Type B pancreatic cell (in vitro differentiated cells): ENCODE measurements around the gene NOCT. TPM values are rescaled to one million over a fixed set of nuclear protein-coding genes. Genes with fewer than 3 reads are reported as not detected.
"Not testable (repeated sequence)": the region's sequence is repeated elsewhere in the genome, so short reads cannot be mapped to it uniquely, and the experiment has no call there.

Experiments
- DNase-seq: peaks from one replicate; pipeline ENCODE4 v3.0.0; 2021; ENCODE audit warnings: mixed read lengths; ENCODE audit not compliant: unreplicated experiment; ENCODE audit errors: extremely low spot score
- H3K27ac Mint-ChIP-seq: 2 replicates; pipeline ENCODE4 v1.8.0; 2021; ENCODE audit warnings: mild to moderate bottlenecking, mixed read lengths
- H3K27me3 Mint-ChIP-seq: 2 replicates; pipeline ENCODE4 v1.8.0; 2021; ENCODE audit warnings: mixed read lengths
- H3K36me3 Mint-ChIP-seq: 2 replicates; pipeline ENCODE4 v1.8.0; 2021; ENCODE audit warnings: mixed read lengths
- H3K4me1 Mint-ChIP-seq: one replicate; pipeline ENCODE4 v1.8.0; 2021; ENCODE audit warnings: mixed read lengths; ENCODE audit not compliant: unreplicated experiment
- H3K4me3 Mint-ChIP-seq: 2 replicates; pipeline ENCODE4 v1.8.0; 2021; ENCODE audit warnings: mild to moderate bottlenecking, mixed read lengths
- H3K9me3 Mint-ChIP-seq: 2 replicates; pipeline ENCODE4 v1.8.0; 2021; ENCODE audit warnings: mixed read lengths
- CTCF ChIP-seq: fragments of 200-600 bp; sonication (generic); conservative IDR thresholded peaks from 2 replicates; pipeline ENCODE4 v1.5.0; 2021; ENCODE audit warnings: antibody characterized with exemption, mild to moderate bottlenecking
- total RNA-seq: library from RNA; stranded (reverse); gene quantifications from 2 replicates; pipeline ENCODE4 v1.2.1, GENCODE V29; 2021; ENCODE audit warnings: low replicate concordance

The NOCT gene
- total RNA-seq, 1 donor from 2014 or later: 9.2 TPM

- H3K4me3 Mint-ChIP-seq: no peak overlapping the region
- H3K4me1 Mint-ChIP-seq: peaks cover 28% of the 10 kb centered on the region
- TF ChIP-seq CTCF: no peak
- DNase-seq: no peak
- H3K36me3 Mint-ChIP-seq: peaks cover 8% of the 10 kb centered on the region
- no peaks in the 10 kb centered on the region for H3K27me3 Mint-ChIP-seq
- H3K27ac Mint-ChIP-seq: no peak overlapping the region
- H3K9me3 Mint-ChIP-seq: no peaks in the 10 kb centered on the region
Observed at GRCh38 chr4:139022835-139023234, 7.3 kb downstream of the NOCT start.

- no peak overlapping the region for H3K4me3 Mint-ChIP-seq
- H3K36me3 Mint-ChIP-seq: peaks cover 8% of the 10 kb centered on the region
- H3K27ac Mint-ChIP-seq: peak overlapping the region; percentile 44
- DNase-seq: no peak
- no peaks in the 10 kb centered on the region for H3K9me3 Mint-ChIP-seq
- no peaks in the 10 kb centered on the region for H3K27me3 Mint-ChIP-seq
- TF ChIP-seq CTCF: no peak
- peaks cover 20% of the 10 kb centered on the region for H3K4me1 Mint-ChIP-seq
Observed at GRCh38 chr4:139024686-139025085, 9.1 kb downstream of the NOCT start.

- H3K9me3 Mint-ChIP-seq: no peaks in the 10 kb centered on the region
- DNase-seq: no peak
- peaks cover 8% of the 10 kb centered on the region for H3K36me3 Mint-ChIP-seq
- TF ChIP-seq CTCF: no peak
- no peaks in the 10 kb centered on the region for H3K27me3 Mint-ChIP-seq
- H3K27ac Mint-ChIP-seq: no peak overlapping the region
- H3K4me1 Mint-ChIP-seq: peaks cover 14% of the 10 kb centered on the region
- H3K4me3 Mint-ChIP-seq: no peak overlapping the region
Observed at GRCh38 chr4:139025841-139026240, 10.3 kb downstream of the NOCT start.

GRCh38 chr4:139027776-139028175 lies 12.2 kb downstream of the NOCT start:
- no peak for DNase-seq

GRCh38 chr4:139028191-139028661 lies 12.6 kb downstream of the NOCT start:
- H3K36me3 Mint-ChIP-seq: peaks cover 6% of the 10 kb centered on the region
- no peak for TF ChIP-seq CTCF
- DNase-seq: no peak
- H3K27me3 Mint-ChIP-seq: no peaks in the 10 kb centered on the region
- no peaks in the 10 kb centered on the region for H3K9me3 Mint-ChIP-seq
- H3K4me3 Mint-ChIP-seq: no peak overlapping the region
- H3K27ac Mint-ChIP-seq: peak overlapping the region; percentile 75
- peaks cover 15% of the 10 kb centered on the region for H3K4me1 Mint-ChIP-seq

More at GRCh38 chr4:139027776-139028175, 12.2 kb downstream of the NOCT start:
- Mint-ChIP-seq H3K4me3 (no peak overlapping the region), H3K4me1 (peaks cover 15% of the 10 kb centered on the region), H3K9me3 (no peaks in the 10 kb centered on the region), H3K36me3 (peaks cover 8% of the 10 kb centered on the region), H3K27ac (no peak overlapping the region), H3K27me3 (no peaks in the 10 kb centered on the region)
- no peak for TF ChIP-seq CTCF

GRCh38 chr4:139029866-139030363 lies 14.3 kb downstream of the NOCT start:
- not testable (repeated sequence) for H3K36me3 Mint-ChIP-seq, H3K27me3 Mint-ChIP-seq, H3K4me3 Mint-ChIP-seq, H3K9me3 Mint-ChIP-seq, H3K27ac Mint-ChIP-seq, DNase-seq
- H3K4me1 Mint-ChIP-seq: peaks cover 15% of the 10 kb centered on the region
